Measurements from ENCODE around the gene B4GALT5. TPM values are rescaled to one million over a fixed set of nuclear protein-coding genes. Genes with fewer than 3 reads are reported as not detected.
A peak's percentile ranks its signal among the peaks of the same experiment; 100 is the strongest.
"Not testable (repeated sequence)": the region's sequence is repeated elsewhere in the genome, so short reads cannot be mapped to it uniquely, and the experiment has no call there.

The B4GALT5 gene
- total RNA-seq, 1 donor from 2014 or later, result 115 TPM

DNA sequence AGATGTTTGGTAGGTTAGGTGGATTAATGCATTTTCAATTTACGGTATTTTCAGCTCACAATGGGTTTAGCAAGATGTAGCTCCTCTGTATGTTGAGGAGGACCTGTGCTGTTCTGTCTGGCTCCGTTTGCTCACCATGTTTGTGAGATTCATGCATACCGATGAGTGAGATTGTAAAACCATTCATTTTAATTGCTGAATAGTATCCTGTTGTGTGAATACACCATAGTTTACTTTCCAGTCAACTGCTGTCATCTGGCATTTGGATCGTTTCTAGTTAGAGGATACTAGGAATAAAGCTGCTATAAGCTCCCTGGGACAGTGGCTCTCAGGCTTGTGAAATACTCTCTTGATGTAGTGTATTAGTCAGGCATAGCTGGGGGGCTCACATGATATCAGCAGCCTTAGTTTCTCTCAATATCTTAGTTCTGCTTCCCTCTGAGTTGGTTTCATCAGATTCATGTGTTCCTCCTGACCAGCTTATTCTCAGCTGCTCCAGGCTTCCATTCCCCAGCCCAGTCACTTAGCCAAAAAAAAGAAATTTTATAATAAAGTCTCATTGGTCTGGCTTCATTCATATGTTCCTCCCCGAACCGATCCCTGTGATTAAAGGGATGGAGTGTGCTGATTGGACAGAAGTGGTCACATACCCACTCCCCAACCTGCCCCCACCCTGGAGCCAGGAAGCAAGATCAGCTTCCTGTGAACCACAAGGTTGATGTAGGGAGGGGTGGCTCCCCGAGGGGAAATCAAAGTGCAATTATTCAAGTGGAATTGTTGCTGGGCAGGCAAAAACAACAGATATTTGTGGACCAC is 10.9 kb upstream of the B4GALT5 start:
- no peak overlapping the region for H3K4me3 Mint-ChIP-seq (ENCODE audit: unreplicated experiment)
- peak overlapping the region; percentile 38 for H3K27ac Mint-ChIP-seq (ENCODE audit: unreplicated experiment)
- no peak for DNase-seq (ENCODE audit: low spot score)
- no peaks in the 10 kb centered on the region for H3K36me3 Mint-ChIP-seq (ENCODE audit: low read depth, unreplicated experiment)
- H3K9me3 Mint-ChIP-seq (ENCODE audit: unreplicated experiment), result no peaks in the 10 kb centered on the region
- H3K4me1 Mint-ChIP-seq (ENCODE audit: unreplicated experiment), result peaks cover 10% of the 10 kb centered on the region
- TF ChIP-seq, protein P1, sequence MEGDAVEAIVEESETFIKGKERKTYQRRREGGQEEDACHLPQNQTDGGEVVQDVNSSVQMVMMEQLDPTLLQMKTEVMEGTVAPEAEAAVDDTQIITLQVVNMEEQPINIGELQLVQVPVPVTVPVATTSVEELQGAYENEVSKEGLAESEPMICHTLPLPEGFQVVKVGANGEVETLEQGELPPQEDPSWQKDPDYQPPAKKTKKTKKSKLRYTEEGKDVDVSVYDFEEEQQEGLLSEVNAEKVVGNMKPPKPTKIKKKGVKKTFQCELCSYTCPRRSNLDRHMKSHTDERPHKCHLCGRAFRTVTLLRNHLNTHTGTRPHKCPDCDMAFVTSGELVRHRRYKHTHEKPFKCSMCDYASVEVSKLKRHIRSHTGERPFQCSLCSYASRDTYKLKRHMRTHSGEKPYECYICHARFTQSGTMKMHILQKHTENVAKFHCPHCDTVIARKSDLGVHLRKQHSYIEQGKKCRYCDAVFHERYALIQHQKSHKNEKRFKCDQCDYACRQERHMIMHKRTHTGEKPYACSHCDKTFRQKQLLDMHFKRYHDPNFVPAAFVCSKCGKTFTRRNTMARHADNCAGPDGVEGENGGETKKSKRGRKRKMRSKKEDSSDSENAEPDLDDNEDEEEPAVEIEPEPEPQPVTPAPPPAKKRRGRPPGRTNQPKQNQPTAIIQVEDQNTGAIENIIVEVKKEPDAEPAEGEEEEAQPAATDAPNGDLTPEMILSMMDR (IDR thresholded peaks at IDR 0.05; ENCODE audit: unreplicated experiment), result no peak
- no peaks in the 10 kb centered on the region for H3K27me3 Mint-ChIP-seq (ENCODE audit: unreplicated experiment)

GRCh38 chr20:49723758-49724157 is 10.1 kb upstream of the B4GALT5 start:
- H3K36me3 Mint-ChIP-seq (ENCODE audit: low read depth, unreplicated experiment); H3K27ac Mint-ChIP-seq (ENCODE audit: unreplicated experiment); H3K9me3 Mint-ChIP-seq (ENCODE audit: unreplicated experiment); DNase-seq (ENCODE audit: low spot score); H3K4me1 Mint-ChIP-seq (ENCODE audit: unreplicated experiment); H3K27me3 Mint-ChIP-seq (ENCODE audit: unreplicated experiment); H3K4me3 Mint-ChIP-seq (ENCODE audit: unreplicated experiment): not testable (repeated sequence)

- not testable (repeated sequence) for H3K4me3 Mint-ChIP-seq (ENCODE audit: unreplicated experiment); H3K9me3 Mint-ChIP-seq (ENCODE audit: unreplicated experiment); DNase-seq (ENCODE audit: low spot score); H3K27me3 Mint-ChIP-seq (ENCODE audit: unreplicated experiment); H3K36me3 Mint-ChIP-seq (ENCODE audit: low read depth, unreplicated experiment); H3K4me1 Mint-ChIP-seq (ENCODE audit: unreplicated experiment); H3K27ac Mint-ChIP-seq (ENCODE audit: unreplicated experiment)
Measured at GRCh38 chr20:49721326-49721725, 7.6 kb upstream of the B4GALT5 start.

DNA sequence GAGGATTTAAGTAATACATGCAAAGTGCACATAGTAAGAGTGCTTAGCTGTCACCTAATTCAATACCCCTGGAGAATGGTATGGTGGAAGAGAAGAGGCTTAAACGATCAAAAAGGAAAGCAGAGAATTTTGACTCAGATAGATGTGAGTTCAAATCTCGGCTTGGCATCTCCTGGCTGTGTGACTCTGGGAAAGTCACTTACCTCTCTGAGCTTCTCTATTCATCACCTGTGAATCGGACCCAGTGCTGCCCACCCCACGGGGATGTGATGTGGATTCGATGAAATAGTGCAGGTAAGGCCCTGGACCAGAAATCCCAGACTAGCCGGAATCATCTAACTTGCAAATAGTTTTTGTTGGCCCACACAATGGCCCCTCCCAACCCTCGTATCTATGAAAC is 1.8 kb upstream of the B4GALT5 start:
- peaks cover 5% of the 10 kb centered on the region for H3K36me3 Mint-ChIP-seq (ENCODE audit: low read depth, unreplicated experiment)
- TF ChIP-seq, protein P1 (IDR thresholded peaks at IDR 0.05; ENCODE audit: unreplicated experiment), result no peak
- peaks cover 25% of the 10 kb centered on the region for H3K4me1 Mint-ChIP-seq (ENCODE audit: unreplicated experiment)
- DNase-seq (ENCODE audit: low spot score), result no peak
- H3K4me3 Mint-ChIP-seq (ENCODE audit: unreplicated experiment), result peak overlapping the region; percentile 42
- no peak overlapping the region for H3K27ac Mint-ChIP-seq (ENCODE audit: unreplicated experiment)
- H3K9me3 Mint-ChIP-seq (ENCODE audit: unreplicated experiment), result no peaks in the 10 kb centered on the region
- H3K27me3 Mint-ChIP-seq (ENCODE audit: unreplicated experiment), result peaks cover 13% of the 10 kb centered on the region

DNA sequence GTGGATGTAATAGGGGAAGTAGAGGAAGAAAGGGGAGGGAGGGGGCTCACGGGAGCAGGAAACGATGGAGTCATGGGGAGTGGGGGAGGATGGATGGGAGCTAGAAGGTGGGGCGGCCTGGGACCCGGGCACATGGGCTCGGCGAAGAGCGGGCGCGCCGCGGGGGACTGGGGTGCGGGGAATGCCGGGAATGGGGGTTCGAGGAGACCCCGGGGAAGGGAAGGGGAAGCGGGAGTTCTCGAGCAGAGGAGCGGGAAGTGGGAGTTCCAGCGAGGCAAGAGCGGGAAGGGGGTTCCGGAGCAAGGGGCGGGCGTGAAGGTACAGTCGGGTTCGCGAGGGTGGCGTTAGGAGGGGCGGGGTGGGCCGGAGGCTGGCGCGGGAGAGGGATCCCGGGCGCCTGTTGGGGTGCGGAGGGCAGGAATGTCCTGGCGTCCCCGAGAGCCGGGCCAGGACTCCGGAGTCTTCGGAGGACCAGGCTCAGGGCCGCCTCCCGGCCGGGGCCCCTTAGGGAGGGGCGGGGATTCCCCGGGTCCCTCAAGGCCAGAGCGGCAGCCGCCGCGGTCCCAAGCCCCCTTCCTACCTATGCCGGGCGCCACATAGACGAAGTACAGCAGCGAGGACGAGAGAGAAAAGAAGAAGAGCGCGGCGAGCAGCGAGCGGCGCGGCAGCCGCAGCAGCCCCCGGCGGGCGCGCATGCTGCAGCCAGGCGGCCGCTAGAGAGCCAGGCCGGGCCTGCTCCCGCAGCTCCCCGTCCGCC is 504 bp downstream of the B4GALT5 start:
- peak; percentile 34 for DNase-seq (ENCODE audit: low spot score)
- H3K4me3 Mint-ChIP-seq (ENCODE audit: unreplicated experiment), result peak overlapping the region; percentile 97
- peaks cover 5% of the 10 kb centered on the region for H3K36me3 Mint-ChIP-seq (ENCODE audit: low read depth, unreplicated experiment)
- peaks cover 13% of the 10 kb centered on the region for H3K27me3 Mint-ChIP-seq (ENCODE audit: unreplicated experiment)
- TF ChIP-seq, protein P1 (IDR thresholded peaks at IDR 0.05; ENCODE audit: unreplicated experiment), result no peak
- peaks cover 37% of the 10 kb centered on the region for H3K4me1 Mint-ChIP-seq (ENCODE audit: unreplicated experiment)
- no peaks in the 10 kb centered on the region for H3K9me3 Mint-ChIP-seq (ENCODE audit: unreplicated experiment)
- H3K27ac Mint-ChIP-seq (ENCODE audit: unreplicated experiment), result peak overlapping the region; percentile 94

GRCh38 chr20:49712646-49712995 is 1.1 kb downstream of the B4GALT5 start:
- H3K27me3 Mint-ChIP-seq (ENCODE audit: unreplicated experiment), result peaks cover 13% of the 10 kb centered on the region
- peak overlapping the region; percentile 94 for H3K27ac Mint-ChIP-seq (ENCODE audit: unreplicated experiment)
- no peaks in the 10 kb centered on the region for H3K9me3 Mint-ChIP-seq (ENCODE audit: unreplicated experiment)
- TF ChIP-seq, protein P1 (IDR thresholded peaks at IDR 0.05; ENCODE audit: unreplicated experiment), result no peak
- no peak for DNase-seq (ENCODE audit: low spot score)
- H3K4me3 Mint-ChIP-seq (ENCODE audit: unreplicated experiment), result peak overlapping the region; percentile 97
- H3K36me3 Mint-ChIP-seq (ENCODE audit: low read depth, unreplicated experiment), result peaks cover 5% of the 10 kb centered on the region
- H3K4me1 Mint-ChIP-seq (ENCODE audit: unreplicated experiment), result peaks cover 37% of the 10 kb centered on the region
